Activated CD4-positive, alpha-beta T cell treated with anti-CD3 and anti-CD28 coated beads, Interleukin-10, Interleukin-2, amounts not matched to agents 100 ng/mL and 50 ng/mL, durations not matched to agents 16 hours and 8 hours (primary cell): Measurements from ENCODE around the gene TUBB4B.

Experiments
- DNase-seq: peaks from one replicate; pipeline ENCODE4 v3.0.0-alpha.2; 2020

The TUBB4B gene

DNA sequence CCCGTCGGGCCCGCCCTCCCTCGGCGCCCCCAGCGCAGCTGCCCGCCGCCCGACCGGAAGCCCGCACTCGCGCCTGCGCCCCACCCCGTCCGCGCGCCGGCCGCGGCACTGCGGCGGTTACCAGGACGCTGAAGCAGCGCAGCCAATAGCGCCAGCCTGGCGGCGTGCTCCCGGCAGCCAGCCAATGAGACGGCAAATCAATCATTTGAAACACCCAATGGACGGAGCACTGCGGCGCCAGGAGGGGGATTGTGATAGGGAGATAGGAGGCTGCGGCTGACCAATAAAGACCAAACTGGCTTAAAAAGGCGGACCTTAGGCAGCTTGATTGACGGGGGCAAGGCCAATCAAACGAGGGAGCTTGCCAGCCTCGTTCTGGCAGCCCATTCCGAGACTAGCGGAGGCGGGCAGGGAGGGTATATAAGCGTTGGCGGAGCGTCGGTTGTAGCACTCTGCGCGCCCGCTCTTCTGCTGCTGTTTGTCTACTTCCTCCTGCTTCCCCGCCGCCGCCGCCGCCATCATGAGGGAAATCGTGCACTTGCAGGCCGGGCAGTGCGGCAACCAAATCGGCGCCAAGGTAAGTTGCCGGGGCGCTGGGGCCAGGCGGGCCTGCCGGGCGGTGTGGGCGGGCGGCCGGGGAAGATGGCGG, at the start of gene TUBB4B:
Gene TUBB4B (plus strand): TSS at position 447 of the 649 bp plus-strand sequence. CDS start 74 bp downstream, at position 521.
- peak; percentile 100 for DNase-seq

DNA sequence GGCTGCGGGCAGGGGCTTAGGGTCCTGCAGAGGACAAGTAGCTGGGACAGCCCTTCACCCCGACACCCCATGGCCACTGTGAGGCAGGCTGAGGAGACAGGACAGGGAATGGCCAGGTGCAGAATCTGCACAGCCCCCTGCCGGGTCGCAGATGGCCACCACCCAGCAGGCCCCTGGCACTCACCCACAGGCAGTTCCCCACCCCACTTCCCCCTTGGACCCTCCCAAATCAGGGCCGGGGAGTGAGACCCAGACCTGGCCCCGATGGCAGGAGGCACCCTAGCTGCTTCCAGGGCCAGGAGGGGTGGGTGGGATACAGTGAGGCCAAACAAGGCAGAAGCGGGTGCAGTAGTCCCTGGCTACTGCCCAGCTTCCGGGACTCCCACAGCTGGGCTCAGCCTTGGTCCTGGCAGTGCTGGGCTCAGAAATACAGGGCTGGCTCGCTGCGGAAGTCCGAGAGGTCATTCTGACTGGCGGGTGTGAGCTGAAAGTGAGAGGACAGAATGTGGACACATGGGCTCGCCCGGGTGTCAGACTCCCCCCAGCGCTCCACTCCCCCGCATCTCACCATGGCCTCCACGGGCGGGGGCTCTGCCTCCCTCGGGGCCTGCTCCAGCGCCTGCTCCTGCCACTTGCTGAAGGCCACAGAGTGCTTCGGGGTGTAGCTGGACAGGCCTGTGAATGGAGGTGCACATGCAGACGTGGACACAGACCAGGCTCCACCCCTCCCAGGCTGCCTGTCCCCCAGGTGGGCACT, 49.2 kb upstream of the TUBB4B start:
- DNase-seq = no peak

DNA sequence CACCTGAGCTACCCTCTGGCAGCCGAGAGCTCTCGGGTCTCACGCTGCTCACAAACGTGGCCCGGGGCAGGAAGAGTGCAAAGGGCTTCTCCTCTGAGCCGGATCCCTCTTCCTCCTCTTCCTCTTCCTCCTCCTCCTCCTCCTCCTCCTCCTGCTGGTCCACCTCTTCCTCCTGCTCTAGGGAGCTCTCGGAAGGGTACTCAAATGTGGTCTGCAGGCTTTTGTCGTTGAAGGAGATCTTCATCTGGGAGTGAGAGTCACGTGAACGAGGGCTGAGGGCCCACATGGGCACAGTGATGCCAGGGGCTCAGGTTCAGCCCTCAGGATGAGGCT, 48.7 kb upstream of the TUBB4B start:
- no peak for DNase-seq

DNA sequence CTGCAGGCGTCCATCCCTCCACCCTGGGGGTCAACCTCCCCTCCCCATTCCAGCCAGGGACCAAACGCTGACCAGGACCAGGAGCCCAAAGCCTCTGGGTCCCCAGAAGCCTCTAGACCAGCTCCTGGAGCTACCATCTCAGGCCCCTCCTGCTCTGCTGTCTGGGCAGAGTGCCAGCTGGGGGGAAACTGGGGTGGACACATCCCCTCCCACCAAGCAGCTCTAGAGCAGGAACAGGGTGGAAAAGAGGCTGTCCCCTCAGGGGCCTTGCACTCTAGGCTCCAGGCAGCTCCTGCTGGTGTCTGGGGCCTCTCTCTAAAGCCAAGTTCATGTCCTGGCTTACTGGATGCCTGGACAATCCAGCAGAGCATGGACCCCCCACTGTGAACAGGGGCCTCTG, 48.2 kb upstream of the TUBB4B start:
- DNase-seq = no peak

DNA sequence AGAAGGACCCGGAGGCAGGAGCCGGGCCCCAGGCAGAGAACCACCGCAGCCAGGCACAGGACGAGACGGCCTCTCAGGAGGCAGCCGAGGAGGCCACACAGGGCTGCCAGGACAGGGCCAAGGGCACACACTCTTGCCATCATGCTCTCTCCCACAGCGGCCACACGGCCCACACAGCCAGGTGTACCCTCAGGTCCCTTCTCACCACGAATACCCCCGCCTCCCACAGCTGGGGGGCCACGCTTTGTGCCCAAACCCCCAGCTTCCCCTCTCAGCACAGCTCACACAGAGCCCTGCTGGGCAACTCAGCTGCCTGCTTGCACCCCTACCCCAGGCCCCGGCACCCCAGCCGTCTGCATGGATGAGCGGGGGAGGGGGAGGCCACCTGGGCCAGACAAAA, 47.3 kb upstream of the TUBB4B start:
- DNase-seq = no peak

DNA sequence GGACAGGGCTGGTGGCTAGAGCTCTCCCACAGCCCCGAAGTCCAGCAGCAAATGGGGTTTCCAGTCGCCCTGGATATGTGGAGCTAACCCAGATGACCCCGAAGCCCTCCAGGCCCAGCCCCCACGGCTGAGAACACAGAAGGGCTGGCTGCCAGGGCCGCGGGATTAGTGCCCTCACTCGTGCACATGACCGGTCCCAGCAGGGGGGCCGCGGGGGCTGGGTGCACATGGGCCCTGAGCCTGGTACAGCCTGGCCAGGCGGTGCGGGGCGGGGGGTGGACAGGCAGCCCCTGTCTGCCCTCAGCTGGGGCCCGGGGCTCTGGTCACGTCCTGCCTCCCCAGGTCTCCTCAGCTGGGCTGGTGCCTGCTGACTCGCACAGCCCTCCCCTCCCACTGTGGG, 46.7 kb upstream of the TUBB4B start:
- DNase-seq = no peak

DNA sequence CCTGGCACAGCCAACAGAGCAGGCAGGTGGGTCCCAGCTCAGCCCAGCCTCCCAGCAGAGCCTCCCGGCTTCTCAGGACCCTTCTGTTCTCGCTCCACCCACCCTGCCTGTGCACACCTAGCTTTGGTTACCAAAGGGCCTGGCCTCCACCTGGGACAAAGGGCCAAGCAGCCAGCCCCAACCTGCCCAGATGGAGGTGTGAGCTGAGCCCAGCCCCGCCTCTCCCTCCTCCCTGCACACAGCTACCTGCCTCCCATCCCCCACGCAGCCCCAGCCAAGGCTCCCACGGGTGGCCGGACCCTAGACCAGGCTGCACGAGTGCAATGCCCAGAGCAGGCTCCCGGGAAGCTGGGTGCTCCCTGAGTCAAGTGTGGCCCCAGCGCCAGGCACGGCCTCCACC, 46.2 kb upstream of the TUBB4B start:
- DNase-seq = no peak

DNA sequence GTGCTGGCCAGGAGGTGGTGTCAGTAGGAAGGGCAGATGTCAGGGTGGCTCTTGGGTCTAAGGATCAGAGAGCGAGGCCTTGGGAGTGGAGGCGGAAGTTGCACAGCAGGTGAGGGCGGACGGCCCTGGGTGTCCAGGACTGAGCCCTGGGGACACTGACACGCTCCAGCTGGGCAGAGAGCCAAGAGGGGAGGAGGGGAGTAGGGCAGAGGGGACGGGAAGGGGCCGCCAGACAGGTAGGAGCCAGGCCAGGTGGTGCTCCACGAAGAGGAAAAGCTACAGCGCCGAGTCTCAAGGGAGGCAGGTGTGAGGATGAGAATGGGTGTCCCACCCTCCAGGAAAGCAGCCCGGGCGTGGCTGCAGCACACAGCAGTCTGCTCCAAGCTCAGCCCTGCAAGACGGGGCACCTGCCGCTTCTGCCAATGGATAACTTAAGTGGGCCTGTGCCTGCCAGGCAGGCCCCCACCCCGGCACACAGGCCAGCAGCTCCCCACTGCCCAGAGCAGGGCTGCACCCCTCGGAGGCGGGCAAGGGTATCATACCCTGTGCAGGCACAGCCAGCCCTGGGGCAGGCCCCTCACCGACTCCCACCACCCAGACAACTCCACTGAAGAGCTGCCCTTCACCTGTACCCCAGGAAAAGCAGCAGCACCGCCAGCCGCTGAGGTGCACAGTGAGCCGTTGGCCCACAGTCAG, 45.4 kb upstream of the TUBB4B start:
- no peak for DNase-seq

DNA sequence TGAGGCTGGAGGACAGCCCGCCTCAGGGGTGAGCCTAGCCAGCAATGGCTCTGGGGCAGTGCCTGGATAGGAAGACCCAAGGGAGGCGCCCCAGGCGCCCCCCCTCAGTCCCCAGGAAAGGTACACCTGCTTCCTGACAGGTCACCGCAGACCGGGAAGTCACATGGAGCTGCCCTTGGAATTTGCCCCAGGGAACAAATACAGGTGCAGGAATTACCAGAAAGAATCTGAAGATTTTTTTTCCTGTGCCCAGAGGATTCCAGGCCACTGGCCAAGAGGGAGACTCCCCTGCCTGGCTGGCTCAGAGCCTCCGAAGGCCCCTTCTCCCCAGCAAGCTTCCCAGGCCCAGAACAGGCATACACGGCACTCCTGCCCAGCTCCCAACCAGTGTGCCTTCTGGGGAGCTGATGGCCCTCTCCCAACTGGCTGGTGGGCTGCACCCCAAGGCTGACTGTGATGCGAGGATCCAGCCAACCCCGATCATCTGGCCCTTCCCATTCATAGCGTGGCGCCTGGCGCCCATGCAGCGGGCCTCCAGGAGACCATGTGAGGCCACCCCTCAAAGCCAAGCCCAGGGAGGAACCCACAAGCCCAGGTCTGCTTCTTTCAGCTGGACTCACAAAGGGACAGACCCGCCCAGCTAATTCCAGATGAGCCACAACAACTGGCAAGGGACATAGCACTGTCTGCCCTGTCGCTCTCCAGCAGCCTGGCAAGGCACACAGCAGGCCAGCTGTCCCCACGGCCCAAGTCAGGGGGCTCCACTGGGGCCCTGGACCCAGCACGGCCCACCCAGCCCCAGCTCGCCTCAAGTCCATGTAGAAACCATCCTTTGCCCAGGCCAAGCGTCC, 42.8 kb upstream of the TUBB4B start:
- DNase-seq = no peak

DNA sequence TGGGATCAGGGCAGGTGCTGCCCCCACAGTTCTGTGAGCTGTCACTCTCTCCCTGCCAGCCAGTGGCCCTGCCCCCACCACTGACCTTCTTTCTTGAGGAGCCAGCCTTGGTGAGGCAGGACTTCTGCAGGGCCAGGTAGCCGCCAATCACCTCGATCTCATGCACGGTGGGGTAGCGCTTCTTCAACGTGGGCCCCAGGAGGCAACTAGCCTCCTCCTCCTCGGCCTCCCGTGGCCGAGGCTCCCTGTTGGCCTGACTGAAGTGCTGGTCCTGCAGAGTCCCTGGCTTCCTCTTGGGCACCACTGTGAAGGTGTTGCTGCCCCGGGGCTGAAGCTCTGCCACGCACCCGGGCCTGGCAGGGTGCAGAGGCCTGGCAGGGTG, 42.2 kb upstream of the TUBB4B start:
- DNase-seq = no peak

DNA sequence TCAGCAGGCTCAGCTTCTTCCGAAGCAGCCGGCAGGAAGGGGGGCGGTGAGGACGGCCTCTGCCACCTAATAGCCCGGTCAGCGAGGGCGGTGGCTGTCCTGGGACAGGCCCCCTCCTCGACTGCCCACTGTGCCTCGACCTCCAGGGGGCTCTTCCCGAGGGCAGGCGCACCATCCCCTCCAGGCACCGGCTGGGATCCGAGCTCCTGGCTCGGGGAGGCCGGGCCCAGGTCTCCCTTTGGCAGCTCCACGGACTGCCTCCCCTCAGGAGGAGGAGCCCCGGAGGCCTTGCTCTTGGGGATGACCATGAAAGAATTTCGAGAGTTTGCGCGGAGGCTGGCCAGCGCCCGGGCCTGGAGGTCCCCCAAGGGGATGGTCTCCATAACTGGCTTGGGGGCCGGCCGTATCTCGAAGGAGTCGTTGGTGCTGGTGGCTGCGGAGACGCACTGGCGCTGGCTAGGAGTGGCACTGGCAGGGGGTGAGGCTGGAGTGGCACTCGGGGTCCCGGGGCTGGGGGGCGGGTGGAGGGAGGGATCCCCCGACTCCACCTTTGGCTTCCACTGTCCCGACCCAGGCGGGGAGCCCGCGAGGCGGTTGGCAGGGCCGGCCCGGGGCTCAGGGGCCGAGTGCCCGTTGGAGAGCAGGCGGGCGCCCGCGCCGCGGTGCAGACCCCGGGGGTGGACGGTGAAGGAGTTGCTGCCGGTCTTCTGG, 41.5 kb upstream of the TUBB4B start:
- DNase-seq = no peak

DNA sequence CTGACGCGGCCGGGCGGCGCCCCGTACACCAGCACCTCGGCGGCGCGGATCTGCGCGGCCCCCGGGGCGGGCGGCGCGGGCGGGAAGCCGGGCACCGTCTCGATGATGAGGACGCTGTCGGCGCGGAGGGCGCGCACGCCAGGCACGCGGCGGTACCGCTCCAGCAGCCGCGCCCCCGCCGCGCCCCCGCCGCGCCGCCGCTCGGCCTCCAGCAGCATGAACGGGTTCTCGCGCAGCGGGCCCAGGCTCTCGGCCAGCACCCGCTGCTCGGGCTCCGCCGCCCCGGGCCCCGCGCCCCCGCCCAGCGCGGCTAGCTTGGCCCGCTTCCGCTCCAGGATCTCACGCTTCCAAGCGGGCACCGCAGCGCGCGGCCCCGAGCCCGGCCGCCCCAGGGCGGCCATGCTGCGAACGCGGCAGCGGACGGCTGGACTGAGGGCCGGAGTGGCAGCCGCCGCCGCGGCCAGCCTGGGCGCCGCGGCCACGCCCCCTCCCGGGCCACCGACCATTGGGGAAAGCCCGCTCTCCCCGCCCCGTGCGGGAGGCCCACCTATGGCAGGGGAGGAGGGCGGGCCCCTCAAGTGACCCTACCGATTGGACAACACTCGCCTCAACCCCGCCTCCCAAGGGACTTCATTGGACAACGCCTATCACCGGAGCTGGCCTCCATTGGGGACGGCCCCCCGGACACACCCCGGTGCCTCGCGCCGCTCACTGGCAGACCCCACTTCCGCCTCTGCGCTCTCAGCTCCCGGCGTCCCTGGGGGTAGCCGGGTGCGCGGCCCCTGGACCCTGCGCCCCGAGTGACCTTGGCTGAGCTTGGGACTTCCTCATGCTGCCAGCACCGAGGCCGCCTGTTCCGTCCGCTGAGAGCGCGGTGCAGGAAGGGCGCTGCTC, 40.5 kb upstream of the TUBB4B start, which contains the start of gene TPRN:
Gene TPRN (minus strand): TSS at position 431 of the 894 bp plus-strand sequence. CDS start 30 bp downstream, at position 401.
- peak; percentile 100 for DNase-seq

DNA sequence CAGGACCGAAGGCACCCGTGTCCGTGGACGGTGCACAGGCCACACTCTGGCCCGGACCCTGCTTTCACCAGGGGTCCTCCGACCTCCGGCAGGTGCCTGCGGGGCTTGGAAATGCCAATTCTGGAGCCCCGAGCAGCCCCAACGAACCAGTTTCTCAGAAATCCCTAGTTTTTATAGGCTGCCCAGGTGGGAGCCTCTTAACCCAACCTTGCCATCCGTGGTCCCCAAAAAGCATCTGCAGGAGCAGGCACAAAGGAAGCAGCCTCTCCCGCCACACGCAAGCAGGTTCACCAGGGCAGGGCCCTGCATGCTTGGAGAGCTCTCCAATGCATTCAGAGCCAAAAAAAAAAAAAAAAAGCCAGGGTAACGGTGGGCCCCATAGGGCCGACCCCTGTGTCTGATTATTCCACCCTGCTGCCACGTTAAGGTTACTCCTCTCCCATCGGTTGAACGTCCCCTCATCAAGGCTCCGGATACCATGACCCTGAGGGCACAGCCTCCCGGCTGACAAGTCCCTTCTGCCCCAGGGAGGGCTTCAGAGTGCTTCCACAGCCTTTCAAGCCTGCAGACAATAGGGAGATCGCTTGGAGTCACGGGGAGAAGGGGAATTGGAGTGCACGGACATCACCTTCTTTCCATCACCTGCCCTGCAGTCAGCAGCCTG, 39.8 kb upstream of the TUBB4B start:
- DNase-seq = no peak

DNA sequence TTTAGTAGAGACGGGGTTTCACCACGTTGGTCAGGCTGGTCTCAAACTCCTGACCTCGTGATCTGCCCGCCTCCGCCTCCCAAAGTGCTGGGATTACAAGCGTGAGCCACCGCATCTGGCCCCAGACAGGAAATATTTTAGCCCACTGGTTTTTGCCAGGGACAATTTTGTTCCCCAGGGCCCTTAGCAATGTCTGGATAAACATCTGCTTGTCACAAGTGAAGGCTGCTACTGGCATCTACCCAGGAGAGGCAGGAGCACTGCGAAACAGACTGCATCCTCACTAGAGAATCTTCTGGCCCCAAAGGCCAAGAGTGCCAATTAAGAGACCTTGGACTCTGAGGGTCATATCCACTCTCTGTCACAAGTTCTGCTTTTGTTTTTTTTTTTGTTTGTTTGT, 38.1 kb upstream of the TUBB4B start:
- DNase-seq = no peak

DNA sequence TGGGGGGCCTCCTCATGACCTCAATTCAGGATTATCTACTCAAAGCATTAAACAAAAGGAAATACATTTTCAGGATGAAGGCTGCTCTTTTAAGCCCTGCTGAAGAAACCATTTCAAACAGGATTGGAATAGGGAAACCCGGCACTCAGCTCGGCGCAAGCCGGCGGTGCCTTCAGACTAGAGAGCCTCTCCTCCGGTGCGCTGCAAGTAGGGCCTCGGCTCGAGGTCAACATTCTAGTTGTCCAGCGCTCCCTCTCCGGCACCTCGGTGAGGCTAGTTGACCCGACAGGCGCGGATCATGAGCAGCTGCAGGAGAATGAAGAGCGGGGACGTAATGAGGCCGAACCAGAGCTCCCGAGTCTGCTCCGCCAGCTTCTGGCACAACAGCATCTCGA, 36.4 kb upstream of the TUBB4B start:
- no peak for DNase-seq

DNA sequence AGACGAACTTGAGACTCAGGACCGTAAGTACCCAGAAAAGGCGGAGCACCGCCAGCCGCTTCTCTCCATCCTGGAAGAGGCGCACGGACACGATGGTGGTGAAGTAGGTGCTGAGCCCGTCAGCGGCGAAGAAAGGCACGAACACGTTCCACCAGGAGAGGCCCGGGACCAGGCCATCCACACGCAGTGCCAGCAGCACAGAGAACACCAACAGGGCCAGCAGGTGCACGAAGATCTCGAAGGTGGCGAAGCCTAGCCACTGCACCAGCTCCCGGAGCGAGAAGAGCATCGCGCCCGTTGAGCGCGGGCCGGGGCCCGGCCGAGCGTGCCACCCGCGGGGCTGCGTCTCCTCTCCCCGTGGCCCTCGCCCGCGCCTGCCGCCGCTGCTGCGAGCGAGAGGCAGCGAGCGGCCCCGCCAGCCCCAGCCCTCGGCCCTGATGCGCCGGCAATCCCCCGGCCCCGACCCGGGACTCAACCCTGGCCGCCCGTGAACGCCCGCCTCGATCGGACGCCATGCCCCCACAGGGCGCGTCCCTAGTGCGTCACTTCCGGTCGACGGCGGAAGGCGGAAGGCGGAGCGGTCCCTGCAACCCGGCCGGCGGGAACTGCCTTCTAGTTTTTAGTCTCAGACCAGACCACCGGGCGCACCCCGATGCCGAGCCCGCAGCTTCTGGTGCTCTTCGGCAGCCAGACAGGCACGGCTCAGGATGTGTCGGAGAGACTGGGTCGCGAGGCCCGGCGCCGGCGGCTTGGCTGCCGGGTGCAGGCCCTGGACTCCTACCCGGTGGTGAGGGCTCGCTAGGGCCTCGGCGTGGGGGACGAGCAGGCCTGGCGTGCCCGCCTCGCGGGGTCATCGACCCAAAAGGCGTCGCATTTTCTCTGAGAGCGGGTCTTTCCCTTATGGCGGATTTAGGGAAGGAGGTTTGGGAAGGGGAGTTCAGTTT, 35.7 kb upstream of the TUBB4B start, which contains the start of the genes NDOR1 and TMEM203:
Gene NDOR1 (plus strand): TSS at position 575 of the 944 bp plus-strand sequence. CDS start 78 bp downstream, at position 653.
Gene TMEM203 (minus strand): TSS at position 523 of the 944 bp plus-strand sequence. CDS start 234 bp downstream, at position 289.
- peak; percentile 96 for DNase-seq

DNA sequence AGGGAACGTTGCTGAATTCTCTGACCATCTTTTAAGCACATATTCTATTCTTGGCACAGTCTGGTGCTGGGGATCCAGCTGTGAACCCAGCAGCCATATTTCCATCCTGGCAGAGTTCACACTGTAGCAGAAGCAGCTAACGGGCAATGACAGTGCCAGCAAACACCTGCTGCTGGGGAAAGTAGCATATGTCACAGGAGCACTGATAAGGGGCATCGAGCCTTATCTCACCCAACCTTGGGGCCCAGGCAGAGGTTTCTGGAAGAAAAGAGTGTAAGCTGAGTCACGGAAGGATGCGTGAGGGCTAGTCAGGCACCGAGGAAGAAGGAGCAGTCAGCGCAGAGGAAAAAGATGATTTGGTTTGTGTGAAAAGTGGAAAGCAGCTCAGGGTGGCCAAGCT, 34.5 kb upstream of the TUBB4B start:
- DNase-seq = no peak

DNA sequence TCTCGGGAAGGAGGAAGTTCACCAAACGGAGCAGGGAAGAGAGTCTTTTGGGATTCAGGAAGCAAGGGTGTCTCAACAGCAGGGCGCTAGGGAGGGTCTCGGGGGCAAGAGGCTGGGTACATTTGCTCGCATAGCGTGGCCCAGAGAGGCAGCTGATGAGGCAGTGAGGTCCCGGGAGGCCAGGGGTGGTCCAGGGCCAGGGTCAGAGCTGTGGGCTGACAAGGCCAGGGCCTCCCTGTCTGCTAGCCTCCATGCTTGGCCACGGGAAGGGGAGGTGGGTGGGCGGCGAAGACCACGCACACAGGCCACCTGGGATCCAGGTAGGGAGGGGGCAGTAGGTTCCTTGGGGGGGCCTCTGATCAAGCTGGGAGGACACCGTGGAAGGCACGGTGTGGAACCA, 29.6 kb upstream of the TUBB4B start:
- no peak for DNase-seq

DNA sequence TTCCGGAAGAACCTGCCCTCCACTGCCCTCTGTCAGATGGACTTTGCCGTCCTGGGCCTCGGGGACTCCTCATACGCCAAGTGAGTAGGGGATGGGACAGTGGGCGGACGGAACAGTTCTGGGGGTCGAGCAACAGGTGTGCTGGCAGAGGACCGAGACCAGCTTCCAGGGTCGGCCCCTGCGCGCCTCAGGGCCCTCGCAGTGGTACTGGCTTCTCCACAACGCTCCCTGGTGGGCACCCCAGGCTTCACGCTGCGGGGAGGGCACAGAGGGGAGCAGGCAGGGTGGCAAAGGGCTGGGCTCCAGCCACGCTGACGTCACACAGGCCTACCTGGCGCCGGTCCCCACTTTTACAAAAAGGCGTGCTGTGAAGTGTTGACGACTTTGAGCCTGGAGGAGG, 28.6 kb upstream of the TUBB4B start:
- DNase-seq = no peak
